HEK293 (cell line): ENCODE measurements around the gene PXDC1.

Source experiments
- CTCF ChIP-seq: fragments of 450-650 bp; formaldehyde crosslinking; IDR thresholded peaks from 2 replicates; pipeline ENCODE4 v1.5.1; 2016; ENCODE audit warnings: missing biosample characterization, missing genetic modification characterization
- REST ChIP-seq: fragments of 450-650 bp; formaldehyde crosslinking; IDR thresholded peaks from 2 replicates; pipeline ENCODE4 v1.5.1; 2016; ENCODE audit warnings: missing biosample characterization, missing genetic modification characterization
- SCRT1 ChIP-seq: fragments of 450-650 bp; formaldehyde crosslinking; IDR thresholded peaks from 2 replicates; pipeline ENCODE4 v1.5.1; 2016; ENCODE audit warnings: missing biosample characterization, missing genetic modification characterization, borderline replicate concordance

GRCh38 chr6:3706547-3706946, 45.0 kb downstream of the PXDC1 start:
- TF ChIP-seq REST (tag by site-specific recombination) (no peak), CTCF (no peak), SCRT1 (tag by site-specific recombination) (no peak)
